Eye (tissue), 1 donor: Measurements from ENCODE around the gene APOL2.
"Not testable (repeated sequence)": the region's sequence is repeated elsewhere in the genome, so short reads cannot be mapped to it uniquely, and the experiment has no call there.

Experiments
- DNase-seq: peaks from one replicate; pipeline ENCODE4 v3.0.0-alpha.2; 2015

APOL2 gene, protein sequence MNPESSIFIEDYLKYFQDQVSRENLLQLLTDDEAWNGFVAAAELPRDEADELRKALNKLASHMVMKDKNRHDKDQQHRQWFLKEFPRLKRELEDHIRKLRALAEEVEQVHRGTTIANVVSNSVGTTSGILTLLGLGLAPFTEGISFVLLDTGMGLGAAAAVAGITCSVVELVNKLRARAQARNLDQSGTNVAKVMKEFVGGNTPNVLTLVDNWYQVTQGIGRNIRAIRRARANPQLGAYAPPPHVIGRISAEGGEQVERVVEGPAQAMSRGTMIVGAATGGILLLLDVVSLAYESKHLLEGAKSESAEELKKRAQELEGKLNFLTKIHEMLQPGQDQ

GRCh38 chr22:36239401-36240171, at the start of gene APOL2:
Gene APOL2, minus strand, starts transcription at chr22:36239527. Its CDS starts 6,365 bp downstream, at chr22:36233162.
- DNase-seq, result peak; percentile 94

GRCh38 chr22:36288571-36289405, 49.5 kb upstream of the APOL2 start:
- DNase-seq, result no peak

- DNase-seq, result no peak
These were observed 48.7 kb upstream of the APOL2 start for GRCh38 chr22:36287881-36288515.

GRCh38 chr22:36286096-36286957, 47.0 kb upstream of the APOL2 start:
- DNase-seq, result peak; percentile 86

- DNase-seq, result no peak
These were observed 46.2 kb upstream of the APOL2 start for GRCh38 chr22:36285545-36285944.

GRCh38 chr22:36285017-36285416, 45.7 kb upstream of the APOL2 start:
- DNase-seq, result no peak

GRCh38 chr22:36284171-36284571, 44.8 kb upstream of the APOL2 start:
- DNase-seq, result no peak

DNA sequence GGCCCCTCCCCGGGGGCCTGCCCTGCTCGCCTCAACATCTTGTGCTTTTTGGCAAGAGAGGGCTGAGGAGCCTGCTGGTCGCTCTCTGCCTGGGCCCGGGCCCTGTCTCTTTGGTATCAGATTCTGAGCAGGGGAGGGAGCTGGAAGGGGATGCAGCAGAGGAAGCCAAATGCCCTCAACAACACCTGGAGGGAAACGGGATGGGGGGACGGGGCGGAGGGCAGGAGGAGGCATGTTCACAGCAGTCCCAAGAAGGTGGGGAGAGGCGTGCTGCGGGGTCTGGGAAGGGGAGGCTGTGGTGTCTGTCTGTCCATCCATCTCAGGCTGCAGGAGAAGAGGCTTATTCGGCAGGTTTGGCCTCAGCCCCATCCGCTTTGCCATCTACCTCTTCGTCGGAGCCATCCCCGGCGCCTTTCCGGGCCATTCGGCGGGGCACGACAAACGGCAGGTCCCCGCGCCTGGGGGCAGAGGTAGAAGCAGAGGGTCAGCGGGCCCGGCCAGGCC, 43.1 kb upstream of the APOL2 start:
- DNase-seq, result no peak

- no peak for DNase-seq
These were observed 42.5 kb upstream of the APOL2 start for GRCh38 chr22:36281781-36282327.

DNA sequence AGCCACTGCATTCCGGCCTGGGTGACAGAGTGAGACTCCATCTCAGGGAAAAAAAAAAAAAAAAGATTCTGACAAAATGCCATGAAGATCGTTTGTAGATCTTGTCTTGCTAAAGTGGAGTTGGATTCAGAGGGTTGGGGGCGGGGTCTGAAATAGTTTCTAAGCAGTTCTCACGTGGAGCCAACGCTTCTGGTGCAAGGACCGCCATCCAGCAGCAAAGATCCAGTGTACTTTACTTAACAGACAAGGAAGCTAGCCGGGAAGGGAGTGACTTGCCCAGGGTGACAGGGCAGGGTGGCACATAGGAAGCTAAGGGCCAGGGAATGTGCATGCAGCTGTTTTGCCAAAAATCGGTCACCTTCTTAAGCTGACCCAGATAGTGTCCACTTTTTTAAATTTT, 41.1 kb upstream of the APOL2 start:
- DNase-seq, result no peak

- no peak for DNase-seq
These were observed 39.9 kb upstream of the APOL2 start for GRCh38 chr22:36279219-36279666.

DNA sequence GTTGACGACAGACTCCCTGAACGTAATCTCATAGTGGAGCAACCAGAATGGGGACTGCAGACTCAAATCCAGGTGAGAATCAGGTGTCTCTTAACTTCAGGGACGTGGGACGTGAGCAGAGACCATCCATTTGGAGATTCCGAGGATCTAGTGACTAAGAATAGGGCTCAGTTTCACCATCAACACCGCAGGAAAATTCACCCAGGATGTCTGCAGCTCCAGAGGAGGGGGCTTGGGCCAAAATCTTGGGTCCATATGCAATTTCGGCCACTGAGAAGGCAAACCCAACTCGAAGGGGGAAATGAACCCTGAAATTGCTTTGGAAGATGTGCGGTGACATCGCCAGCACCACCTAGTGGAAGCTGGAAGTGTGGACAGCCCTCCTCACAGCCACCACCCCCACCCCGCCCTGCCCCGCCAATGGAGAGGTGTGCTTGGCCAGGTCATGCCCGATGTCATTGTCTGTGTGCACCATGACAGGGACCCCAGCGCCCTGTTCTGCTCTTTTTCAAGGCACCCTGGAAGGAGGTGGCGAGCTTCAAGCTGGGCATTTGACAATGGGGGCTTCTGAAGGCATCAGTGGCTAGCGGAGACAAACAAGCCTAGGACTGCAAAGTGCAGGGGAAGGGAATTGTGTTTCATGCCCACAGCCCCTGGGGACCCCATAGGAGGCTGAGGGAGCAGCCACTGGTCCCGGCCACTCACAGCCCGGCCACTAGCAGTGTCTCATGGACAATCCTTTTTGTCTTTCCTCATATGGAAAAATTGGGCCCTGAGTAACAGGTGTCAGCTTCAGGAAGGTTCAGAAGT, 38.4 kb upstream of the APOL2 start:
- peak; percentile 78 for DNase-seq

GRCh38 chr22:36274531-36274930, 35.2 kb upstream of the APOL2 start:
- DNase-seq, result no peak

DNA sequence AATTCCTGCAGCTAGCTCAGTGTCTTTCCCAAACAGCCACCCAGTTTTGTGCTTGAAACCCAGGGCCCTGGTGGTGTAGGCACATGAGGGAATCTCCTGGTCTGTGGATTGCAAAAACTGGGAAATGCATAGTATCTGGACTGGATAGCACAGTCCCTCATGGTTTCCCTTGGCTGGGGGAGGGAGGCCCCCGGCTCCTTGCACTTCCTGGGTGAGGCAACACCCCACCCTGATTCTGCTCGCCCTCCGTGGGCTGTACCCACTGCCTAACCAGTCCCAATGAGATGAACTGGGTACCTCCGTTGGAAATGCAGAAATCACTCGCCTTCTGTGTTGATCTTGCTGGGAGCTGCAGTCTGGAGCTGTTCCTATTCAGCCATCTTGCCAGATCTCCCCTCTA, 32.6 kb upstream of the APOL2 start:
- DNase-seq, result not testable (repeated sequence)

DNA sequence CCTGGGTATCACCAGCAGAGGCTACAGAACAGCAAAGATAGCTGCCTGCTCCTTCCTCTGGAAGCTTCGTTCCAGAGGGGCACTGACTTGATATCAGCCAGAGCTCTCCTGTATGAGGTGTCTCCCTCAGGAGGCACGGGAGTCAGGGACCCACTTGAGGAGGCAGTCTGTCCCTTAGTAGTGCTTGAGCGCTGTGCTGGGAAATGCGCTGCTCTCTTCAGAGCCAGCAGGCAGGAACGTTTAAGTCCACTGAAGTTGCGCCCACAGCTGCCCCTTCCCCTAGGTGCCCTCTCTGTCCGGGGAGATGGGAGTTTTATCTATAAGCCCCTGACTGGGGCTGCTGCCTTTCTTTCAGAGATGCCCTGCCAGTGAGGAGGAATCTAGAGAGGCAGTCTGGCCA, 31.9 kb upstream of the APOL2 start:
- DNase-seq, result not testable (repeated sequence)

DNA sequence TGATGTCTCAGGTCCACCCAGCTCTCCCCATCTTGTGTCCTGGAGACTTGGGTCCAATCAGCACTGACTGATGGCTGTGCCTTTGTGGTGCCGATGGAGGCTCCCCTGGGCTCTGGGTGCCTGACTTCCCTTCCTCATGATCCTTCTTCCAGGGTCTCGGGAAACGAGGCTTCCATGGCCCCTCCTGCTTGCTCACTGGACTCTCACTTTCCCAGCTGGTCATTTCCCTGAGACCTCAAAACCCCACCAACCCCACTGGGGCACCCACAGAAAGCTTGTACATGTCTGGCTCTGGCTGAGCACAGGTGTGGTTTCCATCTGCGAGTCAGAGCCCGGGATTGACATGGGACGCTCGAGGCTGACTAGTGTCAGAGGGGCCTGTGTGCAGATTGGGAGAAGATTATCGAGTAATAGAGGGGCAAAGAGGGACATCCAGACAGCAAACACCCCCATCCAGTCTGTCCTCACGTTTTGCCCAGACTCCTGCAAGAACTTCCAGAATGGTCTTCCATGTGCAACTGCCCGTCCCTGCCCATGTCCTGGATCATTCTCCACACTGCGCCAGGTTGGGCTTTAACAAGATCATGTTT, 28.7 kb upstream of the APOL2 start:
- DNase-seq, result no peak

- no peak for DNase-seq
These were observed 27.7 kb upstream of the APOL2 start for GRCh38 chr22:36267058-36267457.

DNA sequence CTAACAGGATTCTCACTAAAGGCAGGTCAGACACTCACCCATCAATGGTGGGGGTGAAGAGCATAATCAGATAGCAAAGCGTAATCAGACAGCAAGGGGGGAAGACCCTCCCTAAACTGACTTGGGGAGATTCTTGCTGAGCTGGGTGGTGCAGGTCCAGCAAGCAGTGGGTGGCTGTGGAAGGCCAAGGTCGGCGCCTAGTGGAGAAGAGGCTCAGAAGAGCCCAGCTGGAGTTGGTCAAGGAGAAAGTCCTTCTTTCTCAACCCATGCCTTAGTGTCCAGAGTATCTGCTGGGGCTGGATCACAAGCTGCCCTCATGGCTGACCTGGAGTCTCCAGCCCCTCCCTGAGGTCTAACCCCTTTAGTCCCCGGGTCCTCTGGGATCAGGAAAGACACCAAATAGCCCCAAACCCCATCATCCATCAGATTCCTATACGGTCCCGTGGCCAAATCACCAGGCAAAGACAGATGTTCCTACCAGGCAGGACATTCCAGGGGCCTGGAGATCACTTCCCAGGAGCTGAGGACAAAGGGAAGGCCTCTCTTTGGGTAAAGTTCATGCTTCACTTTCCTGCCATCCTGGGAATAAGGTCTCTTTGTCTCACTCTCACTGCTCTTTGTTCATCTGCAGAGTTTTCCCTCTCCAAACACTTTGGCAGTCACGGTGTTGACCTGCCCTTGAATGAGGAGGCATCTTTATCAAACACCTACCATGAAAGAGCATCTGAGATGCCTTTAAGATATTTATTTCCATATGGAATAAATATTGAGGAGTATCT, 24.7 kb upstream of the APOL2 start:
- not testable (repeated sequence) for DNase-seq

DNA sequence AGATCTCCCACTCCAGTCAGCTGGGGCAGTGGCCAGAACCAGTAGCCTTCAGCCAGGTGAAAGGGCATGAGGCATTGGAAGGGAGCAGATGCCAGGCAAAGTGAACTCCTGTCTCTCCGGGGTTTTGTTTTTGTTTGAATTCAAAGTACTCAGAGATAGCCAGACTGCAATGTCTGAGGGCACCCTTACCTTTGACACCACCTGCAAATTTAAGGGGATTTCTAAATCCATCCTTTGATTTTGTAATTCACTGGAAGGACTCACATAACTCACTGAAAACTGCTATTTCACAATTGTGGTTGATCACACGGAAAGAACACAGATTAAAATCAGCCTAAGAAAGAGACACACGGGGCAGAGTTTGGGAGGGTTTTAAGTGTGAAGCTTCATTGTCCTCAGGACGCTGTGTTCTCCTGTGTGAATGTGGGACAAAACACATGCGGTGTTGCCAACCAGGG, 23.9 kb upstream of the APOL2 start:
- not testable (repeated sequence) for DNase-seq
